Spinal cord (tissue), 10 donors: ENCODE results near the gene NHSL2. TPM values are rescaled to one million over a fixed set of nuclear protein-coding genes. Genes with fewer than 3 reads are reported as not detected.

Experiments used
- DNase-seq, 6 donors: peaks; one replicate each; pipeline versions ENCODE4 v3.0.0 to v3.0.0-alpha.2; 2013 to 2015; ENCODE audit warnings: low spot score in 6 of 6, low read depth in 4 of 6
- H3K27ac ChIP-seq: one replicate; pipeline ENCODE4 v1.5.1; 2013; ENCODE audit warnings: low read depth, low read length, control low read depth
- H3K27me3 ChIP-seq: one replicate; pipeline ENCODE4 v1.6.1; 2013; ENCODE audit warnings: low read length; ENCODE audit not compliant: control insufficient read depth, insufficient read depth
- H3K36me3 ChIP-seq: one replicate; pipeline ENCODE4 v1.6.1; 2013; ENCODE audit warnings: low read length; ENCODE audit not compliant: control insufficient read depth, insufficient read depth
- H3K4me1 ChIP-seq: one replicate; pipeline ENCODE4 v1.6.1; 2013; ENCODE audit warnings: low read length; ENCODE audit not compliant: control insufficient read depth, insufficient read depth
- H3K4me3 ChIP-seq: one replicate; pipeline ENCODE4 v1.5.1; 2013; ENCODE audit warnings: low read depth, low read length, control low read depth
- H3K9me3 ChIP-seq: one replicate; pipeline ENCODE4 v1.6.1; 2013; ENCODE audit warnings: low read length; ENCODE audit not compliant: control insufficient read depth, insufficient read depth
- WGBS: methylation state at CpG from one replicate; pipeline ENCODE4 v1.1.5; 2013; ENCODE audit warnings: missing lambda C conversion rate; ENCODE audit not compliant: insufficient coverage; 5-methylcytosine and 5-hydroxymethylcytosine counted together
- polyA plus RNA-seq, 2 donors: library from polyadenylated mRNA; unstranded; fragments of 120-200 nt; gene quantifications; one replicate each; pipeline ENCODE4 v1.2.1, GENCODE V29; 2013; ENCODE audit not compliant: insufficient read length in 2 of 2
- total RNA-seq, 2 donors: library from RNA; depleted of rRNA in 1 of 2; stranded (reverse); fragments of 120-200 nt in 1 of 2; fragments of >200 nt in 1 of 2; gene quantifications; one replicate each; pipeline versions ENCODE4 v1.2.3 to v1.2.4, GENCODE V29; 2013 to 2014
- donor health status: healthy.

NHSL2 gene
- total and polyA plus RNA-seq, 4 donors, result 6.1 to 19.2 (median 8.5) TPM

DNA sequence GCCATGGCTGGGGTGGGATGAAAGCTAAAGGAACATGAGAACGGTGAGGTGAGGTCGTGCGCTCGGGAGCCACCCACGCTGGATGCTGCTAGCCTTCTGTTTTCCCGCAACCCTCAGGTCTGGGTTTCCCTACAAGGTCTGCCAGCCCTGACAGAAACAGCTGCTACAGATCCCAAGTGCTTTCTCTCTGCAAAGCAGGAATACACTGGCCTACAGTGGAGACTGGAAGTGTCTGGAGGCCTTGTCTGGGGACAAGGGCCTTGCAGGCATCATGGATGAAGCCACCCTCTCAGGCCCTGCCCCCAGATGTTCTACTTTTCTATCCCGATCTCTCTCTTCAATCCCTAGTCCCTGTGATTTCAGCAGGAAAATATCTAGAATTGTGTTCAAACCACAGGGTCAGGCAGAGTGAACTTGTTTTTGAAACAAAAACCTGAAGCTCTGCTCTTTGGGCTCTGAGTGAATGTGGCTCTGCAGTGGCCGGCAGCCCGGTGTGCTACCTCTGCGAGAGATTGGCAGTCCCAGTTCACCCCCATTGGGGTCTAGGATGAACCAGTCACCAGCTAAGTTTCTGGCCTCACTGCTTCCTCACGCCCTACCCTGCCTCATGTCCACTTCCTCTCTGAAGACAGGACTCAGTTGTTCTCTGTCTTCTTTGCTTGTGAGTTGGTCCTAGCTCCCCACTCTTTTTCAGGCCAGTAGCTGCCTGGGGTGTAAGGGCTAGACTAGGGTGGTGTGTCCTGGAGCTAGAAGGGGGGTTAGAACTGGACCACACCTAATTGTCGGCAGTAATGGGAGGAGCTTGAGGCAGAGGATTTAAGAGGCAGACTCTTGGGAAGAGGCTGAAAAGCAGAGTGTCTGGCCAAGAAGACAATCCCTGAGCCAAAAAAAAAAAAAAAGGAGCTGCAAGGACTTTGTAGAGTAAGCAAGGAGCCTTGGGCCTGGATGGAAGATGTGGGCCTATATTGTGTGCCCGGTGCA, 131.5 kb downstream of the NHSL2 start:
- Histone ChIP-seq H3K4me3 (no peak overlapping the region), H3K27me3 (peaks cover 29% of the 10 kb centered on the region), H3K27ac (peak overlapping the region; percentile 37), H3K4me1 (peaks cover 20% of the 10 kb centered on the region), H3K9me3 (no peaks in the 10 kb centered on the region), H3K36me3 (no peaks in the 10 kb centered on the region)
- DNase-seq, result no peak
- 61% methylated on average over 12 of the region's 13 CpGs for WGBS

DNA sequence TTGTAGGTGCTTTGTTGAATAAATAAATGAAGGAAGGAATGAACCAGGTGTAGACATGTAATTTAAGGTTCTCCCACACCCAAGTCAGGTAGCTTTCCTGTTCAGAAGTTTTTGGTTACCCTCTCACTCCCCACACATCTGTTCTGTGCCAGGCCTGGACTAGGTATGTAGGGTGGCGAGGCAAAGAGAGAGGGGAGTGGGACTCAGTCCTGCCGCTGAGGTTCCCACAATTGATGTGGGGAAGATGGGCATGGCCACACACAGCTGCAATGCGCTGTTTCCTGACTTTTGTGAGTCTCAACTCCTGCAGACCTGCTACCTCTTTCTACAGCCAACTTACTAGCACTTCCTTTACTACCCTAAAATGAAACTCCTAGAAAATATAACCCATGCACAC, 132.2 kb downstream of the NHSL2 start:
- Histone ChIP-seq H3K4me1 (peaks cover 20% of the 10 kb centered on the region), H3K9me3 (no peaks in the 10 kb centered on the region), H3K4me3 (no peak overlapping the region), H3K36me3 (no peaks in the 10 kb centered on the region), H3K27ac (no peak overlapping the region), H3K27me3 (peaks cover 29% of the 10 kb centered on the region)
- DNase-seq, result no peak
- WGBS, result 100% methylated on average over 1 of the region's 3 CpGs

DNA sequence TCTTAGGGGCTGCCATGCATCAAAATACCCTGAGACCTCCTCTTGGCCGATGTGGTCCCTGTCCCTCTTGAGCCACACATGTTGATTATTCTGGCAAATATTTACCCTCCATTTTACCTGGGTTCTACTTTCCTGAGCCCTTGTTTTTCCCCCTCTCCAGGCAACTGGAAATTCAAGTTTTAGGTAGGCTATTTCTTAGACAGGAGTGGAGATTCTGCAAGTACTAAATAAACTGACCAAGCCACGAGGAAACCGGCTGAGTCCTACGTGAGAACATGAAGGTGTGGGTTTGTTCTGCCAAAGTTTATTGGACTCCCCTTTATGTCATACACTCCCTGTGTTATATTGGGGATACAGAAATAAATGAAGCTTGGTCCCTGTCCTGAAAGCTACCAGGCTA, 133.0 kb downstream of the NHSL2 start:
- Histone ChIP-seq H3K27me3 (peaks cover 32% of the 10 kb centered on the region), H3K9me3 (no peaks in the 10 kb centered on the region), H3K36me3 (no peaks in the 10 kb centered on the region), H3K4me1 (peaks cover 20% of the 10 kb centered on the region), H3K4me3 (no peak overlapping the region), H3K27ac (no peak overlapping the region)
- 95% methylated on average over 4 of the region's 4 CpGs for WGBS
- DNase-seq, result no peak

DNA sequence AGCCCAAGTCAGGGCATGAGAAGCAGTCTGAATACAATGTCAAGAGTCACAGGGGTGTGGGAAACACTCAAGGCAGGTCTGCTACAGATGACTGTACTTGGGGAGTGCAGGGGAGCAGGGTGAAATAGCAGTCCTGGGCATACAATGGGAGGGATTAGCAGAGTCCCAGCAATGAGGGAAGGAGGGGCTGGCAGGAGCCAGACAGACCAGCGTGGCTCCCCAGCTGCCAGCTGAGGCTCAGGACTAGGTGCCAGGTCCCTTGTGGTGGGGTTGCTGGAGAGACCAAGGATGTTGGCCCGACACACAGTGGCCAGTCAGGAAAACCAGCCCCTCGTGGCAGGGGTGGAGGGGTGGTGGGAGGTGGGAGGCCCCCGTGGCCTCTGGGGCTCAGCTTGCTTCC, 134.5 kb downstream of the NHSL2 start:
- H3K36me3 ChIP-seq, result no peaks in the 10 kb centered on the region
- peaks cover 31% of the 10 kb centered on the region for H3K27me3 ChIP-seq
- H3K27ac ChIP-seq, result no peak overlapping the region
- H3K9me3 ChIP-seq, result no peaks in the 10 kb centered on the region
- peaks cover 20% of the 10 kb centered on the region for H3K4me1 ChIP-seq
- no peak for DNase-seq
- whole genome bisulfite sequencing, result 30% methylated on average over 1 of the region's 4 CpGs
- H3K4me3 ChIP-seq, result no peak overlapping the region

DNA sequence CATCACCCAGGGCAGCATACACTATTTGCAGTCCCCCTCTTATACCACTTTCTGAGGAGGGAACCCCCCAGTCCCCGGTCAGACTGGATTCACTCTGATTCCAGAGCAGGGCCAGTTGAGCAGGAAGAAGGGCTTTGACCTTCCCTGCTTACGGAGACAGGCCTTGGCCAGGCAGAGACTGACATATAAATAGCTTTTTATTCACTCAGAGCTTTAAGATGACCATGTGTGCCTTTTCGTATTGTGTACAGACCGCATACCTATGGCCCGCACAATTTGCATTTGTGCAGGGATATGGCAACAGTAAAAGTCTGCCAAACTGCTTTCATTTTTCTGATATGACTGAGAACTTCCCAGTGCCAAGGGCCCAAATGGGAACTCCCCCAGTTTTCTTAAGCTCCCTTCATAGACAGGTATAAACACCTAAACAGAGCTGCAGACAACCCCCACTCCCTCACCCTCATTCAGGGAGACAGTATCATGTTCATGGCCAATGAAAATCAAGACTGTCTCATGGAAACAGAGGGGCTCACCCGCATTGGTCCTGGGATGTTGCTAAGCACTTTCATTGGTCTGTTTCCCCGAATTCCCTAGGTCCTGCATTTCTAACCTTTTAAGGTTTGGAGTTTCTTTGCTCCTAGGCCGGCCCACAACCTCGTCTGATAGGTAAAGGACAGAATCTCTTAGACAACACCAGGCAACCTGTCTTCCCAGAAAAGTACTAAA, 135.1 kb downstream of the NHSL2 start:
- H3K27me3 ChIP-seq, result peaks cover 30% of the 10 kb centered on the region
- WGBS, result 49% methylated on average over 5 of the region's 9 CpGs
- no peak overlapping the region for H3K4me3 ChIP-seq
- H3K27ac ChIP-seq, result no peak overlapping the region
- H3K9me3 ChIP-seq, result no peaks in the 10 kb centered on the region
- DNase-seq, result peak in 3 of 6 donors; percentile 31 to 81 (median 39)
- no peaks in the 10 kb centered on the region for H3K36me3 ChIP-seq
- H3K4me1 ChIP-seq, result peaks cover 17% of the 10 kb centered on the region

DNA sequence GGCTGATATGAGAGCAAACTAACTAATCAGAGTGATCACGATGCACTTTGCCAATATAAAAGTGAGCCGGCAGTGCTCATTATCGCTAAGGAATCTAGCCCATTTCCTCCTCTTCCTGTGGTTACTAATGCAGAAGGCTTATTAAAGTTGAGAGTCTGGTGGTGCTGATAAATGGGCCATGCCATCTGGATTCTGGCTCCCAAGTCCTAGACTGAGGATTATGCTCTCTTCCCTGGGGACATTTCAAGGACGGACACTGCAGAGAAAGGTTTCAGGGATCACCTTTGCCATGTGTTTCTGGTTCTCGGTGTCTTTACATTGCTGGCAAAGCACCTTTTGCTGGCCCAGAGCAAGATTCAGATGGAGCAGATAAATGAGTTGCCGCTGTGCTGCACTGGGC, 135.8 kb downstream of the NHSL2 start:
- peak in 1 of 6 donors; percentile 48 for DNase-seq
- WGBS, result 71% methylated on average over 5 of the region's 6 CpGs
- Histone ChIP-seq H3K9me3 (no peaks in the 10 kb centered on the region), H3K36me3 (no peaks in the 10 kb centered on the region), H3K4me1 (peaks cover 16% of the 10 kb centered on the region), H3K4me3 (no peak overlapping the region), H3K27ac (no peak overlapping the region), H3K27me3 (peaks cover 23% of the 10 kb centered on the region)

DNA sequence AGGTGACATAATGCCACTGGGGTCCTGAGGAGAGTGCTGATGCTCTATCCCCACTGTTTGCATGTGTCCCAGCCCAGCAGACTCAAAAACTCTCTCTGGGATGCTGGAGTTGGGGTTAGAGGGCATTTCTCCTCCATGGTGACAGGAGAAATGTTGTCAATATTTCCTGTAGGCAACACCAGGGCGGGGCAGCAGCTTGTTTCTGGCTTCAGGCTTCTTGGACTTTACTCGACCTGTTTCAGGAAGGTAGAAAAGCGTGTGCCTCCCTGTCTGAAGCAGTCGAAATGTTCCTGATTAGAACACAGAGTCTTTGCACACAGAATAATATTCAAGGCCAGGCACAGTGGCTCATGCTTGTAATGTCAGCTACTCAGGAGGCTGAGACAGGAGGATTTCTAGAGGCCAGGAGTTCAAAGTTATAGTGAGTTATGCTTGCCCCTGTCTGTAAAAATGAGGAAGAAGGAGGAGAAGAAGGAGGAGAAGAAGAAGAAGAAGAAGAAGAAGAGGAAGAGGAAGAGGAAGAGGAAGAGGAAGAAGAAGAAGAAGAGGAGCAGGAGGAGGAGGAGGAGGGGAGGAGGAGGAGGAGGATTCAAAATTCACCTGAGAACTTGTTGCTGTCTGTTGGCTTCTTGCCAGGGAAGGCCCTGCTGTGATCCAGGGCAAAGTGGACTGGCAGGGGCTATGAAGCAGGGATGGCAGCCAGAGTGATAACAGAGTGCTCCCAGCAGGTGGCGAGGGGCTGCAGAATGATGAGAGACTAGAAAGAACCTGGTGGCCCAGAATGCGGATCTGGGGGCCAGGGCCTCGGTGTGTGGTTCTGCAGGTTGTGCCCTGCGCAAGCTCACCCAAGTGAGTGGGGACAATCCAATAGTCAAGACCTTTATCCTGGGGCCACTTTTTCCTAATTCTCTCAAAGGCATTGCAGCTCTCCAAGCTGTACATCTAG, 138.1 kb downstream of the NHSL2 start:
- Histone ChIP-seq H3K27ac (no peak overlapping the region), H3K4me3 (no peak overlapping the region), H3K36me3 (no peaks in the 10 kb centered on the region), H3K4me1 (peaks cover 7% of the 10 kb centered on the region), H3K9me3 (no peaks in the 10 kb centered on the region), H3K27me3 (peaks cover 25% of the 10 kb centered on the region)
- 69% methylated on average over 8 of the region's 8 CpGs for WGBS
- DNase-seq, result no peak

DNA sequence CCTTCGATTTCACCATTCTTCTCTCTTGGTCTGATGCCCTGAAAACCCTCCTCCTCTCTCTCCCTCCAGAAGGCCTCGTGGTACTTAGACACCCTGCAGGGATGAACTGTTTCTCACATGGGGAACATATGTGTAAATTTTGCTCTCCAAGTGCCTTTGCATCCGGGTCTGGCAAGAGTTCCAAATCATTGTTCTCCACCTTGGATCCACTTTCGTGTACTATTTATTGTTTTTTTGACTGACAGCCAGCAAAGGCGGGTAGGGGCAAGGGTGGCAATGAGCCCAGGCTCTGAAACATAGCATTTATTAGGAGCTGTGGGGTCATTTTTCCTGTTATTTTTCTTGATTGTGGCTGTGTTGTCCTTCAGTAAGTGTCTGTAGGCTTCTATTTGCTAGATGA, 139.4 kb downstream of the NHSL2 start:
- WGBS, result 40% methylated on average over 1 of the region's 5 CpGs
- Histone ChIP-seq H3K36me3 (no peaks in the 10 kb centered on the region), H3K4me3 (no peak overlapping the region), H3K4me1 (peaks cover 7% of the 10 kb centered on the region), H3K27ac (no peak overlapping the region), H3K27me3 (peaks cover 28% of the 10 kb centered on the region), H3K9me3 (no peaks in the 10 kb centered on the region)
- DNase-seq, result no peak

DNA sequence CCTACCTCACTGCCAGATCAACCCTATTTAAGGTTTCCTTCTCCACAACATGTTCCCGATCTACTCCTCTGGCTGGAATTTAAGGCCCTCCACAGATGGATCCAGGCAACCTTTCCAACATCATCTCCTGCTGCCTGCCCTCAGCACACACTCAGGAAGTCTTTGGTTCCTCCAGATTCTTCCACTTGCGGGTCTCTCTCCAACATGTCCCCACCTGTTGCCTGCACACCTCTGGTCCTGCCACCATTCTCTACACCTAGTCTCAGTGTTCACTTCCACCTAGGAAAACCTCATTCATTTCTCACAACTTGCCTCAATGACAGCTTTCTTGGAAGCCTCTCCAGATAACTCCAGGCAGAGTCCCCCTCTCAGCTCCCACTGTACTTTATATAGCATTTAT, 140.9 kb downstream of the NHSL2 start:
- Histone ChIP-seq H3K36me3 (no peaks in the 10 kb centered on the region), H3K4me1 (peaks cover 2% of the 10 kb centered on the region), H3K9me3 (no peaks in the 10 kb centered on the region), H3K4me3 (no peak overlapping the region), H3K27ac (no peak overlapping the region), H3K27me3 (peaks cover 38% of the 10 kb centered on the region)
- DNase-seq, result no peak
- WGBS, result 88% methylated on average over 2 of the region's 2 CpGs
